GM19324 (cell line): ENCODE results near the gene NME4.

ENCODE experiments used
- ATAC-seq: cut with Tn5 transposase; IDR thresholded peaks from one replicate; pipeline ENCODE4 v1.9.1; 2021; ENCODE audit warnings: mild to moderate bottlenecking, moderate library complexity; ENCODE audit not compliant: unreplicated experiment, low FRiP score

Gene NME4

DNA sequence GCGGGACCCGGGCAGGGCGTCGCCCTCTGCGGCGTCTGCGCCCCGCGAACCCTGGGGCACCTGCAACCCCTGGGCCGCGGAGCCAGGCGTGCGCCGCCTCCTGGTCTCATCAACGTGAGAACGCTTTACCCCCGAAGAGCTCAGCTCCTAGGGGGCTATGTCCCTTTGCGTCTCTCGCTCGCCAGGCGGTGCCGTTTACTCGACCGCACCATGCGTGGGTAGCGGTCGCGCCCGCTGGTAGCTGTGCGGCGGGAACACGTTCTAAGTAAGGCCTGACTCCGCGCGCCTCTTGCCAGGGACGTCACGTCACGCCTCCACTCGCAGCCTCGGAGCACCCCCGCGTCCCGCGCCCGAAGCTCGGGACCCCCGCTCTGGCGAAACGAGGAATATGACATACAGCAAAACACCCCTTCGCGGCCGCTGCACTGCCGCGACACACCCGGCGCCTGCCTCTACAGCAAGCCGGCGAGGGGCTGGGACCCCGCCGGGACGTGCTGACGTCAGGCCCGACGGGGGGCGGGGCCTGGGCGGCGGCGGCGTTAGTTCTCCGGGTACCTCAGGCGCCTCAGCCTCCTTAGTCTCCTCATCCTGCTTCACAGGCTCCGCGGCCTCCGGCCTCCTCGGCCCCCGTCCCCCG lies 28.2 kb downstream of the NME4 start, which contains the start of gene RAB11FIP3:
Gene RAB11FIP3, plus strand, starts transcription at position 568 of the 637 bp plus-strand sequence. CDS start 358 bp downstream, outside the sequence.
- ATAC-seq, result peak; percentile 80

DNA sequence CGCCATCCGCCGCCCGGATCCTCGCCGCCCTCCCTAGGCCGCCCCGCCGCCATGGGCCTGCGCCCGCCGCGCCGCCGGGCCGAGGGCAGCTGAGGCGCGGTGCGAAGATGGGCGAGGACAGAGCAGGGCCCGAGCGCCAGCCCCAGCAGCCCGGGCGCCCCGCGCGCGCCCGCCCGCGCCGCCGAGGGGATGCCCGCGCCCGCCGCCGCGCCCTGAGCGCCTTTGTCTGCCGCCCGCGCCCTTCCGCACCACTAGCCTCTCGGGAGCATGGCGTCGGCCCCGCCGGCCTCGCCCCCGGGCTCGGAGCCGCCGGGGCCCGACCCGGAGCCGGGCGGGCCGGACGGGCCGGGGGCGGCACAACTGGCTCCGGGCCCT lies 28.7 kb downstream of the NME4 start:
- peak; percentile 37 for ATAC-seq

DNA sequence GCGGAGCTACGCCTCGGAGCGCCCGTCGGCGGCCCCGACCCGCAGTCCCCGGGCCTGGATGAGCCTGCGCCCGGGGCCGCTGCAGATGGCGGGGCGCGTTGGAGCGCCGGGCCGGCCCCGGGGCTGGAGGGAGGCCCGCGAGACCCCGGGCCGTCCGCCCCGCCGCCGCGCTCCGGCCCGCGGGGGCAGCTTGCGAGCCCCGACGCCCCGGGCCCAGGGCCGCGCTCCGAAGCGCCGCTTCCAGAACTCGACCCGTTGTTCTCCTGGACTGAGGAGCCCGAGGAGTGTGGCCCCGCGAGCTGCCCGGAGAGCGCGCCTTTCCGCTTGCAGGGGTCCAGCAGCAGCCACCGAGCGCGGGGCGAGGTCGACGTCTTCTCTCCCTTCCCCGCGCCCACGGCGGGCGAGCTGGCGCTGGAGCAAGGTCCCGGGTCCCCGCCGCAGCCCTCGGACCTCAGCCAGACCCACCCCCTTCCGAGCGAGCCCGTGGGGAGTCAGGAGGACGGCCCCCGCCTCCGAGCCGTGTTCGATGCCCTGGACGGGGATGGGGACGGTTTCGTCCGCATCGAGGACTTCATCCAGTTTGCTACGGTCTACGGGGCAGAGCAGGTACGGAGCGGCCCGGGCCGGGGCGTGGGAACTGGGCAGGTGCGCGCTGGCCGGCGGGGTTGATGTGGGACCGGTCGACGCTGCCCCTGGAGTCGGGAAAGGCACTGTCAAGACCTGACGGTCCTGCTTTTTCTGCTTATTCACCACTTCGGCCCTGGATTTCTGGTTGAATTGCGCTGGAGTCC lies 29.3 kb downstream of the NME4 start:
- peak; percentile 2 for ATAC-seq

DNA sequence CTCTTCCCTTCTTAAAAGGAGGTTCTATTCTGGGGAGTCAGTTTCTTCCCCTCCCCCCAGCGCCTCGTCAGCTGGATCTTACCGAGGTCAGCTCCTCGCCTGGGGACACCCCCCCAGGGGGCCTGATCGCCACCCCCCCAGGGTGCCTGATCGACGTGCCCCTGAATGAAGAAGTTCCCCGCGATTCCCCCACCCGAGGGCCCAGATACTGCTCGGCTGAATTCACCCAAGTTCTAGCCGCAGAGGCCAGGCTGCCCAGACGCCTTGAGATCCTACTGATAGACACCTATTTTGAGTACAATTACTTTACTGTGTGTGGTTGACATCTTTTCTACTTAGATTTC lies 29.9 kb downstream of the NME4 start:
- ATAC-seq, result no peak

DNA sequence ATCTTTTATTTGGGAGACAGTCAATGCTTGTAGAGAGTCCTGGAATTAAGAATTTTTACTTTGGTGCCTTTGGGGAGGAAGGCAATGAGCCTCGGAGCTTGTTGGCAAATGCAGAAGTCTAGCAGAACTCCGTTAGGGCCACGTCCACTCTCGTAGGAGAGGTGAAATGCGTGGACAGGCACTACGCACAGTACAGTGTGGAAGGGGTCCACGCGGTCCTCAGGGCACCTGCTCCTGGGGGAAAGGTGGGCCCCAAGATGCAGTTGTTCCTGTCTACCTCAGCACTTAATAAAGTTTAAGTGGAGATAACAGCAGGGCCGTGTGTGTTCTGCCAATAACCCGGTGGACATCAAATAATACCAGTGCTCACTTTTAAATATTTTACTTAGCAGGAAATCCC lies 30.3 kb downstream of the NME4 start:
- ATAC-seq, result no peak

DNA sequence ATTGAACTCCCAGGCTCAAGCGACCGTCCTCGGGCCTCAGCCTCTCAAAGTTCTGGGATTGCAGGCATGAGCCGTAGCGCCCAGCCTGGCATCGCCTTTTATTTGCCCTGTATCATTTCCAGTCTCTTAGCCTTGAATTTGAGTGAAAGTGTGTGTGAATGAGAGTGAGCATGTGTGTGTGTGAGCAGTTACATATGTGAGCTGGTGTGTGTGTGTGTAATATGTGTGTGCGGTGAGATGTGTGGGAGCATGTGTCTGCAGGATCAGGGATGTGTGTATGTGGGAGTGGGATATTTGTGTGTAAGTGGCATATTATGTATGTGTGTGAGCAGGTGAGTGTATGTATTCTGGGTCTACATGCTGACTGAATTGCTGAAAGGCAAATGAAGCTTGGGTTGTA lies 33.9 kb downstream of the NME4 start:
- no peak for ATAC-seq

DNA sequence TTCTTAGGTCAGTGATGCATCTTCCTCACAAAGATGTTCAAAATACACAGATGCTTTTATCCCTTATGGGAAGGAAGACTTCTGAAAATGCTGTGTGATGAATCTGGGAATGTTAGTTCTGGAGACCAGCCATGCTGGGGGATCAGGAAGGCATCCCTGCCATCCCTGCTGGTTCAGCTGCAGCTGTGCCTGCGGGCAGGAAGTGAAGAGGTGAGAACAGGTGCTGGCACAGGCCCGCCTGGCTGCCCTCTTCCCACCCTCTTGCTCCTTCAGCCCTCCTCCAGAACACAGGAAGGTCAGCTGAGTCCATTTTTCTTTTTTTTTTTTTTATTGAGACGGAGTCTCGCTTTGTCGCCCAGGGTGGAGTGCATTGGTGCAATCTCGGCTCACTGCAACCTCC lies 43.6 kb downstream of the NME4 start:
- ATAC-seq, result no peak

DNA sequence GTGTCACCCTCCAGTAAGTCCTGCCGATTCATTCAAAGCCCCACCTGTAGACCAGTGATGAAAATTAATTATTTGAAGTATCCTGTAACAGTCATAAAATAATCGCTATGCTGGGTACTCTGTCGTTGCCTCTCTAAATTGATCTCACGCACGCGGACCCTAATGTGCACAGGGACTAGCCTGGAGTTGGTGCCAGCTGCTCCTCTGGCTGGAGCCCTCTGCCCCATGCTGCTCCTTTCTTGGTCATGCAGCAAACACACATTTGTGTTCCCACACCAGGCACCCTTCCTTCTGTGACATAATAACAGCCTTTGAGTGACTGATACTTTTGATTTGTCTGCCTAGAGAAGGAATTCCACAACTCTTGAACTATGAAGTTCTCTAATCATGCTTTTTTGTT lies 44.4 kb downstream of the NME4 start:
- no peak for ATAC-seq

DNA sequence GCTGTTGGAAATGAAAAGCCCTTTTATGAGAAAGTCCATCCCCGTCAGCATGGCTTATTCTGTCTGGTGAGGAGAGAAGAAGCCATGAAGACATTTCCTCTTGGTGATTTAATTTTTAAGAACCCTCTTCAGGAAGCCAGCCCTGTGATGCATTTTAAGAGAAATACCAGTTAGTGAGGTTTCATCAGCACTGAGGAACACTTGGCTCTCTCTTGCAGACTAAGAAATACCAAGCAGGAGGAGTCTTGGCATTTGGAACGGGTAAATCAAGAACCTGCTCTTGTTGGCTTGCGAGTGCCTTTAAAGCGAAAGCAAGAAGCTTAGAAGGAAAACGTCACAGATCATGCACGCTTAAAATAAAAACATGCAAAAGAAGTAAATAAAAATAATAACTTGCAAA lies 46.0 kb downstream of the NME4 start:
- ATAC-seq, result no peak

DNA sequence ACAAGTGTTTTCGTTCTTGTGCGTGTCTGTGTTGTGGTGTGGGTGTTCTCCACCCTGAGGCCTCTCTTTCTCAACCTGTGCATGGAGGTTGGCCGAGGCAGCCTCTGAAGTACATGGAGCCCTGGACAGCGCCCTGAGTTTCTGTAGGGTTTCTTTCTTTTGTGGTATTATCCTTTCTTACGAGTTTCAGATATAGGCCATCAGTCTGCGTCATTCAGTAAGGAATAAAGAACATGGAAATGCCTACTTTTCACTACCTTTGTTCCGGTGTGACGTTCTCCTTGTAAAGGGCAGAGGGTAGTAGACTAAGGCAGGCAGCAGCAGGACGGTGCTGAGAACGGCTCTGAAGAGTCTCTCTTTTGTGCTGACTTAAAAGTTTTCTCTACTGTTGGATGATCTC lies 47.0 kb downstream of the NME4 start:
- no peak for ATAC-seq

DNA sequence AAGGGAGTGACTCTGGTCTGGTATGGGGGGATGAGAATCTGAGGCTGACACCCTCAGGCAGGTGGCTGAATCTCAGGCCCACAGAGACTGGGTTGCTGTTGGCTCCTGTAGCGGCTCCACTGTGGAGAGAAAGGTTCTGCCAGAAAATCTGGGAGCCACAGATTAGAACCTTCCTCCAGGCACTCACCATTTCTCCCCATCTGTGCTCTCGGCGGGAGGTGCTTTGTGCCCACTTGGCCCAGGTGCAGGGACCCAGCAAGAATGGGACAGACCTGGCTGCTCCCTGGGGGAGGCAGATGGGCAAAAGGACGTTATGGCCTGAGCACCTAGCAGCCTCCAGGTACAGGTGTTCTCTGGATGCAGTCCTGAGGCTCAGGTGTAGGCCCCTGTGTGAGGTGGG lies 48.6 kb downstream of the NME4 start:
- no peak for ATAC-seq
